ENCODE measurements around the gene MMP8.
"Not testable (repeated sequence)": the region's sequence is repeated elsewhere in the genome, so short reads cannot be mapped to it uniquely, and the experiment has no call there.

- not testable (repeated sequence) for TF ChIP-seq CTCF (tag by site-specific recombination; IDR thresholded peaks at IDR 0.05); ZNF777 (tag by site-specific recombination; IDR thresholded peaks at IDR 0.05; ENCODE audit: borderline replicate concordance); ZNF416 (tag by site-specific recombination; IDR thresholded peaks at IDR 0.05); ZNF280D (tag by site-specific recombination; IDR thresholded peaks at IDR 0.05); SALL2 (tag by site-specific recombination; IDR thresholded peaks at IDR 0.05; ENCODE audit: borderline replicate concordance); ZNF16 (tag by site-specific recombination; IDR thresholded peaks at IDR 0.05; ENCODE audit: low read depth); ZNF843 (tag by site-specific recombination; IDR thresholded peaks at IDR 0.05); GLI4 (tag by site-specific recombination; IDR thresholded peaks at IDR 0.05); ZBTB7A (tag by site-specific recombination; IDR thresholded peaks at IDR 0.05; ENCODE audit: low read depth); ZNF510 (tag by site-specific recombination; IDR thresholded peaks at IDR 0.05; ENCODE audit: insufficient replicate concordance)
Measured at GRCh38 chr11:102730944-102731343, 6.2 kb upstream of the MMP8 start.

All from HEK293 (cell line).